HCT116 (cell line): ENCODE measurements around the gene PTCD3. TPM values are rescaled to one million over a fixed set of nuclear protein-coding genes. Genes with fewer than 3 reads are reported as not detected.

Experiments used
- ATAC-seq: fragments of 200-7000 bp; cut with Tn5 transposase; 2 replicates; pipeline ENCODE4 v1.9.1; 2020; ENCODE audit warnings: mild to moderate bottlenecking, moderate library complexity
- BruUV-seq: library from RNA; stranded (reverse); fragments of 400-500 nt; replicated peaks from 2 replicates; lab custom pipeline; 2021; lab: Mats Ljungman, UMichigan
- CTCF ChIA-PET: fragments of 300-600 bp; sonication (Branson Sonifier 250); formaldehyde crosslinking; loops from one replicate; lab custom pipeline; 2021; ENCODE audit warnings: antibody characterized with exemption; lab: Charles Lee
- POLR2A ChIA-PET: fragments of 300-600, 350-600 bp; sonication (Branson Sonifier 250); formaldehyde crosslinking; loops from one replicate; lab custom pipeline; 2021; ENCODE audit warnings: antibody characterized with exemption; lab: Charles Lee
- RAD21 ChIA-PET, 2 experiments: fragments of 300-600 bp; sonication (Branson Sonifier 250); formaldehyde crosslinking; loops; one replicate each; lab custom pipeline; 2023; ENCODE audit warnings: low total read pairs in 2 of 2; ENCODE audit not compliant: uncharacterized antibody in 2 of 2, unreplicated experiment in 2 of 2, low non-redundant PET in 1 of 2; lab: Charles Lee
- DNase-seq: peaks from one replicate; pipeline ENCODE4 v3.0.0-alpha.2; 2010; ENCODE audit warnings: low read depth, low spot score
- H2AFZ ChIP-seq: fragments of 200-600 bp; shearing (Covaris generic), sonication (generic); 2 replicates; pipeline ENCODE4 v1.6.1; 2017; ENCODE audit warnings: low read depth, mixed run types, mixed read lengths, antibody characterized with exemption, low read length; ENCODE audit not compliant: poor library complexity, severe bottlenecking
- H3K27ac ChIP-seq: 2 replicates; pipeline ENCODE4 v1.5.1; 2012; ENCODE audit warnings: low read depth, low read length
- H3K27me3 ChIP-seq: fragments of 200-600 bp; sonication (generic); 2 replicates; pipeline ENCODE4 v1.6.1; 2016; ENCODE audit warnings: mixed run types, low read length, mixed read lengths; ENCODE audit not compliant: insufficient read depth
- H3K36me3 ChIP-seq, 2 experiments: fragments of 200-500 bp in 1 of 2; fragments of 200-600 bp in 1 of 2; sonication (Bioruptor generic) in 1 of 2; sonication (generic) in 1 of 2; 2 replicates each; pipeline versions ENCODE4 v1.5.1 to v1.6.1; 2014 to 2016; ENCODE audit warnings: low read length in 2 of 2, inconsistent platforms in 1 of 2, mixed read lengths in 1 of 2, mixed run types in 1 of 2; ENCODE audit not compliant: insufficient read depth in 2 of 2, control insufficient read depth in 1 of 2
- H3K4me1 ChIP-seq, 2 experiments: fragments of 200-600 bp in 1 of 2; sonication (generic) in 1 of 2; 2 replicates each; pipeline versions ENCODE4 v1.5.1 to v1.6.1; 2012 to 2017; ENCODE audit warnings: low read length in 2 of 2, inconsistent platforms in 1 of 2, mild to moderate bottlenecking in 1 of 2, mixed read lengths in 1 of 2, mixed run types in 1 of 2, moderate library complexity in 1 of 2; ENCODE audit not compliant: insufficient read depth in 2 of 2, control insufficient read depth in 1 of 2
- H3K4me2 ChIP-seq: fragments of 200-600 bp; sonication (generic); 2 replicates; pipeline ENCODE4 v1.6.1; 2017; ENCODE audit warnings: mixed run types, low read length, mixed read lengths
- H3K4me3 ChIP-seq, 2 experiments: fragments of 200-600 bp in 1 of 2; sonication (generic) in 1 of 2; replicated peaks in 1 of 2; 2 replicates each; pipeline ENCODE4 v1.5.1; 2011 to 2016; ENCODE audit warnings: low read length in 2 of 2, control low read depth in 1 of 2, low read depth in 1 of 2, mild to moderate bottlenecking in 1 of 2, mixed read lengths in 1 of 2, mixed run types in 1 of 2
- H3K79me2 ChIP-seq: fragments of 200-600 bp; sonication (generic); 2 replicates; pipeline ENCODE4 v1.6.1; 2017; ENCODE audit warnings: mild to moderate bottlenecking, mixed run types, low read length, moderate library complexity, mixed read lengths; ENCODE audit not compliant: insufficient read depth
- H3K9ac ChIP-seq: fragments of 200-600 bp; sonication (generic); 2 replicates; pipeline ENCODE4 v1.6.1; 2016; ENCODE audit warnings: low read length, mixed read lengths
- H3K9me2 ChIP-seq: fragments of 200-600 bp; sonication (generic), shearing (Covaris generic); 2 replicates; pipeline ENCODE4 v1.6.1; 2017; ENCODE audit warnings: mixed run types, mild to moderate bottlenecking, moderate library complexity; ENCODE audit not compliant: insufficient read depth
- H3K9me3 ChIP-seq, 2 experiments: fragments of 200-500 bp in 1 of 2; fragments of 200-600 bp in 1 of 2; sonication (Bioruptor generic) in 1 of 2; sonication (generic) in 1 of 2; 2 replicates each; pipeline ENCODE4 v1.6.1; 2014 to 2017; ENCODE audit warnings: low read length in 2 of 2, mixed read lengths in 2 of 2, inconsistent platforms in 1 of 2, low read depth in 1 of 2, mild to moderate bottlenecking in 1 of 2, mixed run types in 1 of 2, moderate library complexity in 1 of 2; ENCODE audit not compliant: control insufficient read depth in 1 of 2, insufficient read depth in 1 of 2
- H4K20me1 ChIP-seq: fragments of 200-600 bp; sonication (generic), shearing (Covaris generic); 2 replicates; pipeline ENCODE4 v1.6.1; 2017; ENCODE audit warnings: mixed run types, mild to moderate bottlenecking, moderate library complexity; ENCODE audit not compliant: insufficient read depth
- CBX3 ChIP-seq: IDR thresholded peaks from 2 replicates; pipeline ENCODE4 v1.6.1; 2012; ENCODE audit warnings: low read depth
- CEBPB ChIP-seq: IDR thresholded peaks from 2 replicates; pipeline ENCODE4 v1.6.1; 2012; ENCODE audit warnings: low read depth
- EZH2 ChIP-seq: fragments of 200-600 bp; sonication (generic); IDR thresholded peaks from 2 replicates; pipeline ENCODE4 v1.6.1; 2017; ENCODE audit warnings: antibody characterized with exemption, mixed run types
- EZH2phosphoT487 ChIP-seq: fragments of 200-600 bp; IDR thresholded peaks from 2 replicates; pipeline ENCODE4 v1.6.1; 2018; ENCODE audit warnings: antibody characterized with exemption, borderline replicate concordance
- JUND ChIP-seq: IDR thresholded peaks from 2 replicates; pipeline ENCODE4 v1.6.1; 2012
- POLR2AphosphoS5 ChIP-seq: IDR thresholded peaks from 2 replicates; pipeline ENCODE4 v1.6.1; 2011; ENCODE audit warnings: mild to moderate bottlenecking, low read depth, low read length, moderate library complexity
- RAD21 ChIP-seq: IDR thresholded peaks from 2 replicates; pipeline ENCODE4 v1.6.1; 2012; ENCODE audit warnings: low read depth, mild to moderate bottlenecking
- SP1 ChIP-seq: IDR thresholded peaks from 2 replicates; pipeline ENCODE4 v1.6.1; 2012; ENCODE audit warnings: low read depth
- SRF ChIP-seq: IDR thresholded peaks from 2 replicates; pipeline ENCODE4 v1.6.1; 2012; ENCODE audit warnings: low read depth
- YY1 ChIP-seq: IDR thresholded peaks from 2 replicates; pipeline ENCODE4 v1.6.1; 2011; ENCODE audit warnings: low read length, low read depth, moderate library complexity, mild to moderate bottlenecking; ENCODE audit not compliant: insufficient replicate concordance; ENCODE audit errors: extremely low read depth
- ZNF274 ChIP-seq: fragments of 200-500 bp; sonication (Bioruptor generic); IDR thresholded peaks from 2 replicates; pipeline ENCODE4 v1.6.1; 2014; ENCODE audit warnings: mild to moderate bottlenecking, low read depth, low read length, inconsistent platforms
- intact Hi-C: fragments of 100-400 bp; cut with micrococcal nuclease; formaldehyde crosslinking; loops from 2 replicates; pipeline ENCODE4 v1.10.0; 2022
- total RNA-seq: library from RNA; stranded (reverse); gene quantifications from one replicate; pipeline ENCODE4 v1.2.1, GENCODE V29; 2021; ENCODE audit not compliant: unreplicated experiment

The PTCD3 gene
- total RNA-seq, 1 experiment from 2014 or later = 154 TPM

- no peak for TF ChIP-seq SRF
Observed at GRCh38 chr2:86138736-86139625, 32.9 kb downstream of the PTCD3 start (continued).

GRCh38 chr2:86139981-86140380 lies 33.9 kb downstream of the PTCD3 start:
- intact Hi-C loops = no loop called here
- ChIA-PET RAD21 (no interaction called here), POLR2A (no interaction called here), CTCF (no interaction called here)
- Histone ChIP-seq H3K27ac (no peak overlapping the region), H3K4me1 (no peaks in the 10 kb centered on the region), H3K4me2 (no peak overlapping the region), H4K20me1 (no peaks in the 10 kb centered on the region), H3K79me2 (no peaks in the 10 kb centered on the region), H3K27me3 (no peaks in the 10 kb centered on the region), H3K36me3 (peaks cover 36 to 45% of the 10 kb centered on the region in 2 experiments; a peak in 3 of 4 replicates), H3K4me3 (no peak overlapping the region), H3K9ac (no peak overlapping the region), H2AFZ (no peak overlapping the region), H3K9me2 (no peaks in the 10 kb centered on the region), H3K9me3 (no peaks in the 10 kb centered on the region)
- DNase-seq (no peak), ATAC-seq (no peak)
- no peak for TF ChIP-seq RAD21
- TF ChIP-seq CBX3 = no peak
- TF ChIP-seq SP1 = no peak
- no peak for TF ChIP-seq POLR2AphosphoS5
- TF ChIP-seq YY1 = no peak
- TF ChIP-seq EZH2phosphoT487 = no peak
- TF ChIP-seq ZNF274 = no peak
- no peak for TF ChIP-seq CEBPB
- TF ChIP-seq EZH2 = no peak
- no peak for TF ChIP-seq JUND
- no TSS peak for BruUV-seq
